Measurements from ENCODE around the gene ALPP.
"Not testable (repeated sequence)": the region's sequence is repeated elsewhere in the genome, so short reads cannot be mapped to it uniquely, and the experiment has no call there.

Gene ALPP

DNA sequence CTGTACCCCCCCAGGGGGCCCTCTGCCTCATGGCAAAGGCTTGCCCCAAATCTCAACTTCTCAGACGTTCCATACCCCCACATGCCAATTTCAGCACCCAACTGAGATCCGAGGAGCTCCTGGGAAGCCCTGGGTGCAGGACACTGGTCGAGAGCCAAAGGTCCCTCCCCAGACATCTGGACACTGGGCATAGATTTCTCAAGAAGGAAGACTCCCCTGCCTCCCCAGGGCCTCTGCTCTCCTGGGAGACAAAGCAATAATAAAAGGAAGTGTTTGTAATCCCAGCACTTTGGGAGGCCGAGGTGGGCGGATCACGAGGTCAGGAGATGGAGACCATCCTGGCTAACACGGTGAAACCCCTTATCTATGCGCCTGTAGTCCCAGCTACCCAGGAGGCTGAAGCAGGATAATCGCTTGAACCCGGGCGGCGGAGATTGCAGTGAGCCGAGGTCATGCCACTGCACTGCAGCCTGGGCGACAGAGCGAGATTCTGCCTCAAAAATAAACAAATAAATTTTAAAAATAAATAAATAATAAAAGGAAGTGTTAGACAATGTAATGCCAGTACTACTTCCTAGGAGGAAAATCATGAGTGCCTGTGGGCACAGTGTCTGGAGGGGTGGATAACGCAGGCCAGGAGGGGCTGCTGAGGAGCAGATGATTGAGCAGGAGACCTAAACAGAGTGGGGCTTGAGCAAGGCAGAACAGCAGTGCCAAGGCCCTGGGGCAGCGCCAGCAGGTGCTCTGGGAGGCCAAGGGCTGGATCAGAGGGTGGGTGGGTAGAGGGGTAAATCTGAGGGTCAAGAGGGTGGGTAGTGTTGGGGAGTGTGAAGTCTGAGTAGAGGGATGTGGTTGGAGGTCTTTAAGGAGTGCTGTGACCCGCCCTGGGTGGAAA, 4.0 kb downstream of the ALPP start:
- no peak for DNase-seq

DNA sequence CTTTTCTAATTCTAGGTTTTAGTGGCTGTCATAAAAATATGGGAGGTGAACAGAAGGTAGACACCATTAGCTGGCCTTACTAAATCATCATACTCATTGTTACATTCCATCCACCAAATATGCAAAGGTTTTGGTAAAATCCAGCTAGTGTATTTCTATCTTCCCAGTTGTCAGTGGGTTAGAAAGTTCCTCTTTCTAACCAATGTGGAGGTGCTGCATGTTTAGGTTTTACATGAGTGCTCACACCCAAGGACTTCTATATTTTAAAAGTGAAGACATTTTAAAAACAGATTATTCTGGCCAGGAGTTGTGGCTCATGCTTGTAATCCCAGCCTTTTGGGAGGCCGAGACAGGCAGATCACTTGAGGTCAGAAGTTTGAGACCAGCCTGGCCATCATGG, 5.9 kb downstream of the ALPP start:
- no peak for DNase-seq

DNA sequence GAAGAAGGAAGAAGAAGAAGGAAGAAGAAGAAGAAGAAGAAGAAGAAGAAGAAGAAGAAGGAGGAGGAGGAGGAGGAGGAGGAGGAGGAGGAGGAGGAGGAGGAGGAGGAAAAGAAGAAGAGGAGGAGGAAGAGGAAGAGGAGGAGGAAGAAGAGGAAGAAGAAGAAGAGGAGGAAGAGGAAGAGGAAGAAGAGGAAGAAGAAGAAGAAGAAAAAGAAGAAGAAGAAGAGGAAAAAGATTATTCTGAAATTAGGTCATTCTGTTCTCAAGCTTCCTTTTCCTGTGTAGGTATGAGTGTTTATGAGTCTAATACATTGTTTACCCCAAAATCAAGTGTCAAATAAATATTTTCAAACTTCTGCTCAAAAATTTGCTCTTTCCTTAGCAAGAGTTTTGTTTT, 6.5 kb downstream of the ALPP start:
- DNase-seq, result not testable (repeated sequence)

DNA sequence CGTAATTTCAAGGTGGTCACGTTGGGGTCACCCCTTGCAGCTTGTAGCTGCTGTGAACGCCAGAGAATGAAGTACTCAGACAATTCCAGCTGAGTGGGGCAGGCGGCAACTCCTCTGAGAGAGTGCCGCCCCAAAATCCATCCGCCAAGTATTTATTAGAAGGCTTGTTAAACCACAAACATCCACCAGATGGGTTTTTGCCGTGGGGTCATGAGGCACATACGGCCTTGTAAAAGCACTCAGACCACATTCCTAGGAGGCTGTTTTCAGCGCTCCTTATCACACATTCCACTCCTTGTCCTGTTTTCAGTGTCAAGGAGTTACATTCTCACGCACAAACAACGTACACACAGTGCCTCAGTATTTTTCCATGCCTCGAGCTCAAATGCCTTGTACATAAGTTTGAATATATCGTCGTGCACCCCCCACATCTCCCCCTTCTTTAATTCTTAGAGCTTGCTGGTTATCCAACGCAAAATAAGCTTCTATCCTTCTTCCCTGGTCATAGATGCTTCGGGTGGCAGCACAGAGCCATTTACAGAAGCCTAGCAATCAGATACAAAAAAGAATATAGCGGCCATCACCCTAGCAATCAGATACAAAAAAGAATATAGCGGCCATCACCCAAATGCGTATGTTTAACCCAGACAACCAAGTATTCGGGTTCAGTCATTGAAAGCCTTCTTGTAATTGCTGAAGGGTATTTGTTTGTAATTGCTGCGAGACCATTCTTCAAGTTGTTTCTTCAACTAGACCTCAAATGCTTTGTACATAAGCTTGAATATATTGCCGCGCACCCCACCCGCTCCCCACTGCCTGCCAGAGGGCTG, 7.3 kb downstream of the ALPP start:
- no peak for DNase-seq

DNA sequence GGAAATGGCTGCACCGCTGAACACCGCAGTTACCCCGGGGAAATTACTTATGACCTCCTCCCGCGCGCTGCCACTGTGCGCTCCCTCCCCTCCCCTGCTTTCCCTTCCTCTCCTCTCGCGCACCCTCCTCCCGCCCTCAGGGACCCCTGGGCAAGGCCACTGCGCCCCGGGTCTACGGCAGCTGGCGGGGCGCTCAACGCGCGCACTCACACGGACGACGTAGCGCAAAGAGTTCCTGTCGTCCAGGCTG, 7.9 kb downstream of the ALPP start:
- no peak for DNase-seq

DNA sequence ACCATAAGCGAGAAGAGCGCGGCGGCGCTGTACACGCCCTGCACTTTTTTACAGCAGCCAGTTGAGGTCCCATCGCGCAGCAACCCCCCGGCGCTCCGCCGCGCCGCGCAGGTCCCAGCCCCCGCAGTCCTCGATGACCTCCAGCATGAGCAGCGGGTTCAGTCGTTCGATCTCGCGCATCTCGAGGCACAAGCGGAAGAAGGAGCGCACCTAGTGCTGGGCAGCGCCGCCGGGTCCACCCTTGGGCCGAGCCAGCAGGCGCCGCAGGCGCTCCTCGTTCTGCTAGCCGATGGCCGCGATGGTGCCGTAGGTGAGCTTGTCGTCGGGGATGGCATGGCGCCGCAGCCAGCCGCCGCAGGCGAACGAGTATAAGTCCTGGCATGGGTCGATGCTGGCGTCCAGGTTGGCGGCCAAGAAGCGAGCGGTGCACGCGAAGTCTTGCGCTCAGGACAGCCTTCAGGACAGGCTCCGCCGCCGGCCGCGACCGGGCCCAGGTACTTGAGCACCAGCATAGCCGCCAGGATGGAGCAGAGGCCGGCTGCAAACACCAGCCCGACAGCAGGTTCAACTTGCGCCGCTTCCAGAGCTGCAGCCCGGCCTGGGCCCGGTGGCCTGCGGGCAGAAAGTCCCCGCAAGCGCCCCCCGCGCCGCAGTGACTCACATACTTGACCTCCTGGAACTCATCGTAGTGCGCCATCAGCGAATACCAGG, 8.3 kb downstream of the ALPP start:
- DNase-seq, result no peak

DNA sequence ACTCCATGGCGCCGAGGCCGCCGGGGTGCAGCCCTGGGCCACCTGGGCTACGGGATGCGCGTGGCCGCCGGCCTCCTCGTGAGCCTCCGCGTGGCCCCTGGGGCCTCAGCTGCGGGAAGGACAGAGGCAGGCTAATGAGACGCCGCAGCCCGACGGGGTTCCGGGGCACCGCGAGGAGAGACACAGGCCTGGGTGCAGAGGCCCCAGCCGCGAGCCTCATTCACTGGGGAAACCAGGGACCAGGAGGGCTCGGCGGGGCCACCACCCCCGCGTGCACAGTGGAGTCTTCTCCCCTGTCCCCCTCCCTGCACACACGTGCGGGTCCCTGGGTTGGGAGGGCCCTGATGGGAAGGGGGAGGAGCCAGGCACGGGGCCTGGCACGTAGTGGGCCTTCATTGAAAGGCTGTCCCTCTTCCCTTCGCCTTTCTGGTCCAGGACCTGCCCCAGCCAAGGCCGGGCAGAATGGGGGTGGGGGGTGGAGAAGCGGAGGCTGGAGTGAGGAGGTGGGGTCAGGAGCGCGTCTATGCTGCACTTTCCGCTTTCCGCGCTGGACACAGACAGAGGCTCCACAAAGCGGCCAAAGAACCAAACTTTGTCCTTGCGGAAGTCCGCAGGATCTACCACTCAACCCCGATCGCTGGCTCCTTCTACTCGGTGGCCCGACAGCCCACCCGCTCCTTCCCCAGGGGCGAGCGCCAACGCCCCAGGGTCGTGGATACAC, 9.1 kb downstream of the ALPP start:
- DNase-seq, result no peak

DNA sequence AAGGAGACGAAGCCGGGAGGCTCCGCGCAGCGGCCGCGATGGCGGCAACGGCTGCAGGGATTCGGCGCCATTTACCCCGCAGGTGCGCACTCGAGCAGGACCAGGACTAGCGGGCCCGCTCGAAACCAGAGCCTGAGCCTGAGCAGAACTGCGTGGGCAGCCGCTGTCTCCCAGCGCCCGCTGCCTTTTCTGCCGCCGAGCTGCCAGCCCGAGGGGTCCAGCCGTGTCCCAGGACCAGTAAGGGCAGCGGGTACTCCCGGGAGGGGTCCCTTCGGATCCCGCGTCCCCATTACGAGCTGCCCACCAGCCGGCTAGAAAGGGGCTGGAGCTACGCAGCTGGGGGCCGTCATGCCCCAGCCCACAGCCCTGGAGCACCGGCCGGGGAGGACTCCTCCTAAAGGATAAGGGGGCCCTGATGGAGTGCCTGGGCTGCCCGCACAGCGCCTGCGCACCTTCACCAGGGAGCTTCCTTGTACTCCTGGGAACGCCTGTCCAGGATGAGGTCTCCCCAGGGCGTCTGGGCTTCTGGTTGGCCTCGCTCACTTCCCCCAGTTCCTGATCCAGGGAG, 9.9 kb downstream of the ALPP start:
- no peak for DNase-seq

DNA sequence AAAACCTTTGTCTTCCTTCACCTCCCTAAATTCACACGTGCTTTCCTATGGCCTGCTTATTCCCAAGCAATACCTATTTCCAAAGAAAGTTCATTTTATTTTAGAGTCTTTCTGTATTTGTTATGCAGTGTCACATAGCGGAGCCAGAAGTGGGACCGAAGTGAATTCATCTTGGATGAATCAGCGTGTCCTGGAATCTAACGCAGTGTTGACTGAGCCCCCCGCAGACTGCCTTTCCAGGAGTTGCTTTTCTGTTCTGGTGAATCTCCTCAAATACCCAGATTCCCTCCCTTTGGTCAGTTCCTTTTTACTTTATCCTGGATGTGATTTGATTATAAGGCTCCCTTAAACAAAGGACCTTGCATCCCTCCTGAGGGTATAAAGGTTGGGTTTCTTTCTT, 10.8 kb downstream of the ALPP start:
- no peak for DNase-seq

DNA sequence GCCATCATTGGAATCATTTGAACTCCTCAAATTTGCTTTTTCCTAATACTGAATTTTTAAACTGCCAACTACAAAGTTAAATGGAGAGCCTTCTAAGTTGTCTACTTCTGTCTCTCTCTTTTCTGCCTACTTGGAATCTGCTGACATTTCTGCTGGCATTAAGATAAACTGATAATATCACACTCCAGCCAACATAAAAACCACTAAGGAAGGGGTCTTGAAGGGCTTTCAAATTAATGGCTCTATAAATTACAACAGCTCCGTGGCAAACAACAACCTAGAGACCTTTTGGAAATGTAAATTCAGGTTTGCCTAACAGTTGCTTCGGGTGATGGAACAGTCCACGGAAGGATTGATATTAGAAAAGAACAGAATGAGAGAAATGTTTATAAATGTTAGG, 12.1 kb downstream of the ALPP start:
- no peak for DNase-seq

DNA sequence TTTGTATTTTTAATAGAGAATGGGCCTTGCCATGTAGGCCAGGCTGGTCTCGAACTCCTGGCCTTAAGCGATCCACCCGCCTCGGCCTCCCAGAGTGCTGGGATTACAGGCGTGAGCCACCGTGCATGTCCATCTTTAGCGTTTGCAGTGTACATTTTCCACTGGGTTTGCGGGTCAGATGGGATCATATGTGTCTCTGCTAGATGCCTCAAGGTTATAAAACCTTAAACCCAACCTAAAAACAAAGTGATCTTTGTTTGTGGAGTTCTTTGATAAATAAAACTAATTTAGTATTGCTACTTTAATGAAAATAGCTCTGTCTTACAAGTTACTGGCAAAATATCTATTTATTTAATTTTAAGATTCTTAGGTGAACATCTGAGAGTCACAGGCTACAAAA, 15.0 kb downstream of the ALPP start:
- no peak for DNase-seq

DNA sequence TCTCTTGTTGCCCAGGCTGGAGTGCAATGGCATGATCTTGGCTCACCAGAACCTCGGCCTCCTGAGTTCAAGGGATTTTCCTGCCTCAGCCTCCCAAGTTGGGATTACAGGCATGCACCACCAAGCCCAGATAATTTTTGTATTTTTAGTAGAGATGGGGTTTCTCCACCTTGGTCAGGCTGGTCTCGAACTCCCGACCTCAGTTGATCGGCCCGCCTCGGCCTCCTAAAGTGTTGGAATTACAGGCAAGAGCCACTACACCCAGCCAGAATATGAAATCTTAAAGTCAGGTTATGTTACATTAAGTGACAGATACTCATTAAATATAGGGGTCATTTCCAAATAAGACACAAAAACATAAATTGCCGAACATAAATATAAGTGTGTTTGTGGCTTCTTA, 15.9 kb downstream of the ALPP start:
- not testable (repeated sequence) for DNase-seq

DNA sequence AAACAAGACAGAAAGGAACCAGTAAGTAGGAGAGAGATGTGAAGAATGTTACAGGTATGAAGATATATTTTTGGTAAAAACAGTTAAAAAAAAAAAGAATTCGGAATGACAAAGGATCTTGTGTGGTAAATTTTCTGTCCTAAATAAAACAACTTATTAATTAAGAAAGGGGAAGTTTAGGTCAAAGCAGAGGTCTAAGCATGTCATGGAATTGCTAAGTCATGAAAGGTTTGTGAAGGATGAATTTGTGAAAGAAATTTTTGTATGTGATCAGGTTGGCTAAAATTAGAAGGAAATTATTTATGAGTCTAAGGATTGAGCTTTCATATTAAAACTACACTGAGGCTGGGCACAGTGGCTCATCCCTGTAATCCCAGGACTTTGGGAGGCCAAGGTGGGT, 17.0 kb downstream of the ALPP start:
- DNase-seq, result no peak

DNA sequence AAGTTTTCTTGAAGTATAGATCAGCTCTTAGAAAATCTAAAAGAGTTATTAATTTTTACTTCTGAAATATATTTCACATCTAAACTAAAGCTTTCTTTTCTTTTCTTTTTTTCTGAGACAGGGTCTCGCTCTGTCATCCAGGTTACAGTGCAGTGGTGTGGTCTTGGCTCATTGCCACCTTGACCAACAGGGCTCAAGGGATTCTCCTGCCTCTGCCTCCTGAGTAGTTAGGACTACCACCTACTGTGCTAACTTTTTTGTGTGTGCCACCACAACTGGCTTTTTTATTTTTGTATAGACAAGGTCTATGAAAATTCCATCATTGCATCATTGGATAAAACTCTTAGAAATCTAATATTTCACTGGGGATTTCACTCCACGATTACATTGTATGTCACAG, 18.1 kb downstream of the ALPP start:
- DNase-seq, result no peak

DNA sequence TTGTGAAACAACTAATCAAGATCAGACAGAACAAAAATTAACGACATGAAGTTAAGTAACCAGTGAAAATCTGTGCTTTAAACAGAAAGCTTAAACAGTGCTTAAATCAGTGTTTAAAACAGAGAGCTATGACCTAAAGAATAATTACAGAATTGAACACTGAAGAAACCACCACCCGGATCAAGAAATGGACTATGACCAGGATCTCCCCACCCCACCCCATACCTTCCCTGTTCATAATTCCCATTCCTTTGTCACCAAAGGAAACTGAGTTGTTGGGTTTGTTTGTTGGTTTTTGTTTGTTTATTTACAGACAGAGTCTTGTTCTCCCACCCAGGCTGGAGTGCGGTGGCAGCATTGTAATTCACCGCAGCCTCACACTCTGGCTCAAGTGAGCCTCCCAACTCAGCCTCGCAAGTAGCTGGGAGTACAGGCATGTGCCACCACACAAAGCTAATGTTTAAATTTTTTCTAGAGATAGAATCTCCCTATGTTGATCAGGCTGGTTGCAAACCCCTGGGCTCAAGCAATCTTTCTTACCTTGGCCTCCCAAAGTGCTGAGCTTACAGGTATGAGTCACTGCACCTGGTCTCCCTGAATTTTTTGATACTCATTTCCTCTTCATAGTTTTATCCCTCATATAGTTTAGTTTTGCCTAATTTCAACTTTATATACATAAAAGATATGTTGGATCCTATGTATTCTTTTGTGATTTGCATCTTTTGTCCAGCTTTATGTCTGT, 19.9 kb downstream of the ALPP start:
- DNase-seq, result no peak

DNA sequence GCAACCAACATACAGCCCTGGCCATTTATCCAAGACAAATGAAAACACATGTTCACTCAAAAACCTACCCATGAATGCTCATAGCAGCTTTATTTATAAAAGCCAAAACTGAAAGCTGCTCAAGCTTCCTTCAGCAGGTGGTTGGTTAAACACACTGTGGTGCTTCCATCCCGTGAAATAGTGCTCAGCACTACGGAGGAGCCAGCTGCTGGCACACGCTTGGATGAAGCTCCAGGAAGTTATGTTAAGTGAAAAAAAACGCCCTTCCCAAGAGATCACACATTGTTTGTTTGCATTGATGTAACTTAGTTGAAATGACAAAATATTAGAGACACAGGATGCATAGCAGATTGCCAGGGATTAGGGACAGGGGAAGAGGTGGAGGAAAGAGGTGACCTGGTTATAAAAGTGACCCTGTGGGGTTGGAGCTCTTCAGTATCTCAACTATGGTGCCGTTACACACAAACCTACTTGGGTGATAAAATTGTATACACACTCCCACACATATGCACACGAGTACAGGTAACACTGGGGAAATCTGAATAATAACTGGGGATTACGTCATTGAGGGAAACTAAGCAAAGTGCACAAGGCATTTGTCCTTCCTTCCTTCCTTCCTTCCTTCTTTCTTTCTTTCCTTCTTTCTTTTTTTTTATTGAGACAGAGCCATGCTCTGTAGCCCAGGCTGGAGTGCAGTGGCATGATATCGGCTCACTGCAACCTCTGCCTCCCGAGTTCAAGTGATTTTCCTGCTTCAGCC, 21.9 kb downstream of the ALPP start:
- no peak for DNase-seq

DNA sequence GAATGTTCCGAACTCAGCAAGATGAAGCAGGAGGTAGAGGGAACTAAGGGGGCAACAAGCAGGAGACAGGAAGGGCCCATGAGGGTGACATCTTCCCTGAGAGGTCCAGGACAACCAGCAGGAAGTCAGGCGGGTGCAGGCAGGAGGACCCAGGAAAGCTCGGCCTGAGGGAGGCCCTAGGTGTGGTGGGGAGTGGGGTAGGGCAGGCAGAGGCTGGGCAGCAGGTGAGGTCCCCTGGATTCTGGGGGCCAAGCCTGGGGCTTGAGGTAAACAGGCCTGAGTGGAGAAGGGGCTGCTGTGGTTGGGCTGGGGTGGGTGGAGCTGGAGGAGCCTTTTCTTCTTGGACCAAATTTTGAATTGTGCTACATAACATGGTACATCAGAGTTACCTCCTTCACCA, 24.0 kb downstream of the ALPP start:
- no peak for DNase-seq

DNA sequence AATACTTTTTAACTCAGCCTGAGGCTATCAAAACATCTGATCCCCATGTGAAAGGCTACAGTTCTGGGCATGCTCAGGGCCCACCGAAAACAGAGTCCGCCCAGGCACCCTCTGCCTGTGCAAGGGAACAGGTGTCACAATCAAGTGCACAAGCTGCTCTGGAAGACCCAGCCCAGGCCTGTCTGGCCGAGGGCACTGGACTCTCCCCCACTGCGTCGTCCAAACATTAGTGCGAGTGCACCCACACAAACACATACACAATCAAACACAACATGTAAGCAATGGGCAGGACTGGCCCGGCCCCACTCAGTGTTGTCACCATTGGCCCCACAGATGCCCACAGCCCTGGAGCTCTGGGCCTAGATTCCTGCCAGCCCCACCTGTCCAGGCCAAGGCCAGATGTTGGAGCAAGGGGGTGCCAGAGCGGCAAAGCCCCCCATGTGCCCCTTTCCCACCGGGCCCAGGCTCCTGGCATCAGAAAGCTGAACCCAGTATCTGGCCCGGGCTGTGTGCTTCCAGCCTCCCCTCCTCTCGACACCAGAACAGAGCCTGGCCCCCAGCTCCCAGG, 27.5 kb downstream of the ALPP start:
- no peak for DNase-seq

DNA sequence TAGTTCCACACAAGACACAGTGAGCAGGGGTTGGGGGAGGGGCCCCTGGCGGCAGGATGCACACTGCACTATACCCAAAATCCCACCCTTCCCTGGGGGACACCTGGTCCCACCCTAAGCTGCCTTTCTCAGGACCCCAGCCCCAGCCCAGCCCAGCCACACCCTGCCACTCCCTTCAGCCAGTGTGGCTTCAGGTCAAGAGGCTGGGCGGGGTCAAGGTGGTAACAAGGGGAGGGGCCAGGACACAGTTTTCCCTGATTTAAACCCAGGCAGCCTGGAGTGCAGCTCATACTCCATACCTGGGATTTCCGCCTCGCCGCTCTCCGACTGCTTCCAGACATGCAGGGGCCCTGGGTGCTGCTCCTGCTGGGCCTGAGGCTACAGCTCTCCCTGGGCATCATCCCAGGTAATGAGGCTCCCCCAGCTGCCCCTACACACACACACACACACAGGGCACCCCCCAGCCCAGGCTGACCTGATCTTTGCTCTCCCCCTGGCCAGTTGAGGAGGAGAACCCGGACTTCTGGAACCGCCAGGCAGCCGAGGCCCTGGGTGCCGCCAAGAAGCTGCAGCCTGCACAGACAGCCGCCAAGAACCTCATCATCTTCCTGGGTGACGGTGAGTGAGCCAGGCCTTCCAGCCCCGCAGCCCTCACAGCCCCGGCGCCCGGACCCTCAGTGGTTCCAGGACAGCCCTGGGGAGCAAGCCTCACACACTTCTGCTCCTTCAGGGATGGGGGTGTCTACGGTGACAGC, 28.2 kb downstream of the ALPP start, which contains the start of gene ALPG:
Gene ALPG, plus strand, starts transcription at position 289 of the 755 bp plus-strand sequence. Its CDS starts 51 bp downstream, at position 340.
- no peak for DNase-seq

Data from CD4-positive, alpha-beta T cell treated with Interleukin-6 for 4 hours (primary cell).